ENCODE results near the gene UBQLN1.

UBQLN1 gene

DNA sequence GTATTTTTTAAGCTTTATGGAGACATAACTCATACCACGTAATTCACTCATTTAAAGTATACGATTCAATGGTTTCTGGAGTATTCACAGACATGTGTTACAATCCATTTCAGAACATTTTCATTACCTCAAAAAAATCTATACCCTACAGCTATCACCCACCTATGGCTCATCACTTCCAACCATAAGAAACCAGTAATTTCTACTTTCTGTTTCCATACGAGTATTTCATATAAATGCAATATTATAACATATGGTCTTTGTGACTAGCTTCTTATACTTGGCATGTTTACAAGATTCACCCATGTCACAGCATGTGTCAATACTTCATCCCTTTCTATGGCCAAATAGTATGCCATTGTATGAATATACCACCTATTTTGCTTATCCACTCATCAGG, 18.8 kb downstream of the UBQLN1 start:
- FAIRE-seq = no peak

GRCh38 chr9:83681490-83681889, 26.3 kb downstream of the UBQLN1 start:
- FAIRE-seq = no peak

DNA sequence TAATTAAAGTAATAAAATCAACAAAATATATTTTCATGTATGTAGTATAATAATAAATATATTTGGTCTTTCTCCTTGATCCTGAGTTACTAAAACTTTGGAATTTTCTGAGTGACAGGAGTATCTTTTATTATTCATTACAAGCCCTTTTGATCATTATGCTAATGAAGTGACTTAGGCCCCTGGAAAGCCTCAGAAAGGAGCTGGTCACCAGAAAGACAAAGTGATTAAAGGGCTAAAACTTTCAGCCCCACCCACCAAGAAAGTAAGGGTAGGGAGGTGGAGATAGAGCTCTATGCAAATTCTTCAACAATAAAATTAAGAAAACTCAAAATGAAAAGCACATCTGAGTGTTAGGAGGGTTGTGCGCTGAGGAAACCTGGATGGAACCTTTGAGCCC, 27.5 kb downstream of the UBQLN1 start:
- no peak for FAIRE-seq

- no peak for FAIRE-seq
Observed at GRCh38 chr9:83677596-83677995, 30.2 kb downstream of the UBQLN1 start.

DNA sequence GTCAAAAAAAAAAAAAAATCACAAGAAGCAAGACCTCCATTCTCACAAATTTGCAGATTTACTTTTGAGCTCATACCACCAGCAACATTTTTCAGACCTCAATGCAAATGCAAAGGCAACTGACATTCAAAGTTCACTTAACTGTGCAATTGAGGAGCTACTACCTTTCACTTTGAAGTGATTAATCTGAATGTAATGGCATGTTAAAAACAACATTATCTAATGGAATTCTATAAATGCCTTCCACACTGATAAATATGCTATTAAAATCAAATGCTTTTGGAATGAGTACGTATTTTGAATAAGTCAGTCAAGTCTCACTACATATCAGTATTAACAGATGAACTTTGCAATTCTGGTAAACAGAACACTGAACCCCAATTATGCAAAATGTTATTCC, 32.3 kb downstream of the UBQLN1 start:
- FAIRE-seq = no peak

- no peak for FAIRE-seq
Observed at GRCh38 chr9:83671451-83671850, 36.3 kb downstream of the UBQLN1 start.

DNA sequence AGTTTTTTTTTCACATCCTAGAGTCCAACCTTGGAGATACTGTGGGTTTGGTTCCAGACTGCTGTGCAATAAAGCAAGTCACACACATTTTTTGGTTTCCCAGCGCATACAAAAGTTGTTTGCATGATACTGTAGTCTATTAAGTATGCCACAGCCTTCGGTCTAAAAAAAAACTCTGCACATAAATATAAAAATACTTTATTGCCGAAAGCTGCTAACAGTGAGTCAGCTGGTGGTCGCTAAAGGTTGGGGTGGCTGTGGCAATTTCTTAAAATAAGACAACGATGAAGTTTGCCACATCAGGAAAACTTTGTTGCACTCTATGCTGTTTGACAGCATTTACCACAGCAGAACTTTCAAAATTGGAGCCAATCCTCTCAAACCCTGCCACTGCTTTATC, 37.4 kb downstream of the UBQLN1 start:
- FAIRE-seq = no peak

GRCh38 chr9:83669067-83669466, 38.7 kb downstream of the UBQLN1 start:
- no peak for FAIRE-seq

DNA sequence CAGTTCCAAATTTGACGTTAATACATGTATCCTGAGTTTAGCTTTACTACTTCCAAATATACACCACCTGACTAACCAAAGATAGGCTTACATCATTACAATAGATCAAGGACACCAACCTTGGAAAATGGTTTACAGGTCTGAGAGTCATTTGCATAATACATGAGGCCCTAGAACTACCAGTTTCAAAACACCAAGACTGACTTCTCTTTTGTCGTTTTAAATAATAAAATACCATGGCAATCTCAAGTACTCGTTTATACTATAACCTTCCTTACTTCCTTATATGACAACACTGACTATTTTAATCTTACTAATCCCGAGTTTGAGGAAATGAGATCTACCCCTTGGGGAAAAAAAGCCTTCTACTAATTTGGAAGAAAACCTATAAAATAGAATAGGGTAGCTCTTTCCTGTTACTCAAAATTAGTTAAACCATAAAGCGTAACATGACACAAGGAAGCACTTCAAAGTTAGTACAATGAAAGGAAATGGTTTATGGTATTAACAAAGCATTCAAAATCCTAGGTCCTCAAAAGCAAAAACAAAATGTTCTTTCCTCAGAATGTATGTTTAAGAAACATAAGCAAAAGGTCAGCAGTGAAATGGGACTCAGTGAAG, 42.1 kb downstream of the UBQLN1 start:
- FAIRE-seq = no peak

DNA sequence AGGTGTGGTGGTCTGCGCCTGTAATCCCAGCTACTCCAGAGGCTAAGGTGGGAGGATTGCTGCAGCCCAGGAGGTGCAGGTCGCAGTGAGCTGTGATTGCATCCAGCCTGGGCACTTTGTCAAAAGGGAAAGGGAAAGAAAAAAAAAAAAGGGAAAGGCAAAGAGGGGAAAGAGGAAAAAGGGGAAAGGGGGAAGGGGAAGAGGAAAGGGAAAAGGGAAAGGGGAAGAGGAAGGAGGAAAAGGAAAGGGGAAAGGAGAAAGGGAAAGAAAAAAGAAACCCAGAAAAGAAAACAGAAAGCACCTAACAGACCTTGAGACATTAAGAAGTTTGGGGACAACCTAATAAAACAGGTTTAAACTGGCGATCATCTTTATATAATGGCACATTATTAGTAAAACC, 44.8 kb downstream of the UBQLN1 start:
- no peak for FAIRE-seq

GRCh38 chr9:83656952-83657351, 50.8 kb downstream of the UBQLN1 start:
- FAIRE-seq = no peak

GRCh38 chr9:83656032-83656680, 51.6 kb downstream of the UBQLN1 start:
- FAIRE-seq = no peak

DNA sequence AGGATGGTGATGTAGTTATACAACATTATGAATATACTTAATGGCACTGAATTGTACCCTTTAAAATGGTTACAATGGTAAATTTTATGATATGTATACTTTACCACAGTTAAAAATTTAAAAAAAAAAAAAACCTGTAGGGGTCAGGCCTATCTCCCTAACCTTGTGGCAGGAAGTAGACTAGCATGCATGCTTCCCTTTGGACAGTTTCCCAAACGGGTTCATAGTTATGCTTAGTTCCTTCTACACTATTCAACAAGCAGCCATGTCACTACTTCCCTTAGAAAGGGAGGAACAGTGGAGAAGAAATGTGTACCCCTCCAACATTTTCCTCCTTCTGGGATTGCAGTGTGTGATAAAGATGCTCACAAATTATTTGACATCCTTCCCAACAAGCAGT, 52.3 kb downstream of the UBQLN1 start:
- FAIRE-seq = no peak

DNA sequence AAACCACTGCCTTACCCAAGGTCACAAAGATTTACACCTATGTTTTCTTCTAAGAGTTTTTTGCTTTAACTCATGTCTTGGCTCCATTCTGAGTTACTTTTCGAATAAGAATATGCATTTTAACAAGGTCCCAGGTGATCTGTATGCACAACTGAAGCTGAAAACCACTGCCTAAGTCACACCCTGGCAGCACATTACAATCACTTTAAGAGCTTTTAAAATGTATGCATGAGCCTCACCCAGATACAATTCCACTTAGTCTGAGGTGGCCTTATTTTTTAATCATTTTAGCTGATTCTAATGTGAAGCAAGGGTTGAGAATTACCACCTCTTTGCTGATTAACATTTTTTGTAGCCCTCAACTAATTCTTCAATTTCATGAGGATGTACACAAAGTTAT, 55.3 kb downstream of the UBQLN1 start:
- FAIRE-seq = no peak

- no peak for FAIRE-seq
Observed at GRCh38 chr9:83651558-83651957, 56.2 kb downstream of the UBQLN1 start.

DNA sequence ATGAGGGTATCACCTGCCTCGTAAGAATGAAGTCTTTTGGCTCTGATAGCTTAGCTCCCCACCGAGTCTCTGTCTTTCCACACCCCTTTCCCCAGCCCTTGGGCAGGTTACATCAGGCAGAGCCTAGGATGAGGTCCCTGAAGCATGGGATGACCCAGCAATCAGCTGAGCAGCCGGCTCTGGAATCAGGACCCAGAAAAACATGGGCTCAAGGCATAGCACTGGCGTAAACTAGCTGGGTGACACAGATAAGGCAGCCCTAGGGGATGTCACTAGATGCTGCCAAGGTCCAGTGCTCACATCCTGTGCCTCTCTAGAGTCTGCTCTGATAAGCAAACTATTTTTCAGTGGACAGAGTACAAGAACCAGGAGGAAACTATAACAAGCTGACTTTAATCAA, 58.2 kb downstream of the UBQLN1 start:
- no peak for FAIRE-seq

- no peak for FAIRE-seq
Observed at GRCh38 chr9:83649080-83649479, 58.7 kb downstream of the UBQLN1 start.

DNA sequence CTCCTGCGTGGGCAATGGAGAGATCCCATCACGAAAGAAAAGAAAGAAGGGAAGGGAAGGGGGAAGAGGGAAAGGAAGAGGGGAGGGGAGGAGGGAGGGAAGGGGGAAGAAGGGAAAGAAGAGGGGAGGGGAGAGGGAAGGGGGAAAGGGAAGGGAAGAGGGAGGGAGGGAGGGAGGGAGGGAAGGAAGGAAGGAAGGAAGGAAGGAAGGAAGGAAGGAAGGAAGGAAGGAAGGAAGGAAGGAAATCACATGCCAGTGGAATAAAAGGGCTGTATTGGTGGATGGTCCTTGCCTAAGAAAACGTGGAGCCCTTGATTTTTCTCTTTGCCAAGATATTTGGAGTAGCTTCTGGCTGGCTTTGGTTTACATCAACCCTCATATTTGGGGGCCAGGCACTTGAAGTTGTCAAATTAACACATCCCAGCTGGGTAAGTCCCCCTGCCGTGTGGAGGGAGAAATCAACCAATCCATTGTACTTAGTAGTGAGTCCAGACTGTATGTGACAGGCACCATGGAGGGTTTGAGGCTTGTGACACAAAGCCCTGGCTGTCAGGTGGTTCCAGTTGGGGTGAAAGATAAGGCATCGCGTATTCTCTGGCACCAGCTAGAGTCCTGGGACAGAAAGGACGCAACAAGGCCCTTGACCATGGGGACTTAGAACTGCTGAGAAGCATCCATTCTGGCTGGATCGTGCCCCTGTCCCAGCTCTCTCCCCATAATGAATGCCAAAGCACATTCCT, 61.1 kb downstream of the UBQLN1 start:
- no peak for FAIRE-seq

GRCh38 chr9:83642793-83643192, 65.0 kb downstream of the UBQLN1 start:
- no peak for FAIRE-seq

- FAIRE-seq = no peak
Observed at GRCh38 chr9:83639266-83639665, 68.5 kb downstream of the UBQLN1 start.

GRCh38 chr9:83637389-83637788, 70.4 kb downstream of the UBQLN1 start:
- FAIRE-seq = no peak

GRCh38 chr9:83636813-83637212, 70.9 kb downstream of the UBQLN1 start:
- FAIRE-seq = no peak

DNA sequence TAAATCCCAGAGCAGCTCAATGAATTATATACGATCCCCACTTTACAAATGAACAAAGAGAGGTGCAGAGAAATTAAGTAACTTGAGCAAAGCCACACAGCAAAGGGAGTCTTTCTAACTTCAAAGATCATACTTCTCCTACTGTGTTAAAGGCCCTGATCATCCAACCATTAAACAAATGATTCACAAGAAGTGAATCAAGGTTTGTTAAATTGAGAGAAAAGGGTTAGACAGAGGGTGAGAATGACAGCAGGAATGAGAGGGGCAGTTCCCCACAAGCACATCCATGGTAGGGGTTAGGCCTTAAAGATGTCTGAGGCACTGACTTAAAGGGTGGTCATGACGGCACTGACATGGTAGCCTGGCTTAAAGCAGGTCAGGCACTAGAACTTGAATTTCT, 74.1 kb downstream of the UBQLN1 start:
- FAIRE-seq = no peak

GRCh38 chr9:83633255-83633654, 74.5 kb downstream of the UBQLN1 start:
- FAIRE-seq = no peak
